H1 (cell line): ENCODE data around the gene KLF6. TPM values are rescaled to one million over a fixed set of nuclear protein-coding genes. Genes with fewer than 3 reads are reported as not detected.

Experiments used
- EP300 ChIP-seq, 2 experiments: IDR thresholded peaks; 1 replicate in 1 of 2; 2 replicates in 1 of 2; pipeline ENCODE4 v1.6.1; 2011 to 2012; ENCODE audit warnings: low read depth in 2 of 2, low read length in 2 of 2, mild to moderate bottlenecking in 2 of 2, borderline replicate concordance in 1 of 2, inconsistent platforms in 1 of 2, moderate library complexity in 1 of 2
- JUN ChIP-seq: IDR thresholded peaks from 2 replicates; pipeline ENCODE4 v1.6.1; 2011; ENCODE audit warnings: low read depth, mild to moderate bottlenecking, improper control_type of control experiment, low read length
- POLR2A ChIP-seq, 2 experiments: IDR thresholded peaks; 1 replicate in 1 of 2; 2 replicates in 1 of 2; pipeline ENCODE4 v1.6.1; 2011; ENCODE audit warnings: low read depth in 2 of 2, low read length in 2 of 2, mild to moderate bottlenecking in 2 of 2; ENCODE audit errors: control extremely low read depth in 1 of 2
- RAD21 ChIP-seq, 2 experiments: IDR thresholded peaks in 1 of 2; conservative IDR thresholded peaks in 1 of 2; 2 replicates each; pipeline ENCODE4 v1.6.1; 2011; ENCODE audit warnings: low read depth in 2 of 2, low read length in 2 of 2, improper control_type of control experiment in 1 of 2, inconsistent platforms in 1 of 2, mild to moderate bottlenecking in 1 of 2, moderate library complexity in 1 of 2
- SIN3A ChIP-seq, 2 experiments: IDR thresholded peaks in 1 of 2; conservative IDR thresholded peaks in 1 of 2; 2 replicates each; pipeline ENCODE4 v1.6.1; 2011 to 2012; ENCODE audit warnings: low read length in 2 of 2, improper control_type of control experiment in 1 of 2, low read depth in 1 of 2, mild to moderate bottlenecking in 1 of 2
- SP2 ChIP-seq: IDR thresholded peaks from 2 replicates; pipeline ENCODE4 v1.6.1; 2012; ENCODE audit warnings: mild to moderate bottlenecking, low read length, inconsistent platforms
- SP4 ChIP-seq: IDR thresholded peaks from 2 replicates; pipeline ENCODE4 v1.6.1; 2012; ENCODE audit warnings: low read length, inconsistent platforms
- polyA plus RNA-seq, 7 experiments: library from polyadenylated mRNA; depleted of rRNA in 3 of 7; stranded (reverse) in 5 of 7; unstranded in 2 of 7; fragments of >200 nt in 5 of 7; fragments of 200-250 nt in 2 of 7; gene quantifications; 1 replicate in 5 of 7; 2 replicates in 1 of 7; 4 replicates in 1 of 7; pipeline versions ENCODE4 v1.2.1 to v1.2.3, GENCODE V29; 2011 to 2013; ENCODE audit warnings: missing spikeins in 2 of 7, mixed read lengths in 2 of 7
- total RNA-seq: library from RNA; stranded (reverse); fragmentation: NEBNext Ultra II Directional; extraction: Animal tissue kit (Norgen Biotek cat#: 25700); gene quantifications from 2 replicates; pipeline ENCODE4 v1.2.1, GENCODE V29; 2021

The KLF6 gene
- total and polyA plus RNA-seq, 2 of the 8 experiments (the other 6 are each of a cell fraction or from before 2014, with no cell fraction given) = 5.7 to 19.5 TPM

DNA sequence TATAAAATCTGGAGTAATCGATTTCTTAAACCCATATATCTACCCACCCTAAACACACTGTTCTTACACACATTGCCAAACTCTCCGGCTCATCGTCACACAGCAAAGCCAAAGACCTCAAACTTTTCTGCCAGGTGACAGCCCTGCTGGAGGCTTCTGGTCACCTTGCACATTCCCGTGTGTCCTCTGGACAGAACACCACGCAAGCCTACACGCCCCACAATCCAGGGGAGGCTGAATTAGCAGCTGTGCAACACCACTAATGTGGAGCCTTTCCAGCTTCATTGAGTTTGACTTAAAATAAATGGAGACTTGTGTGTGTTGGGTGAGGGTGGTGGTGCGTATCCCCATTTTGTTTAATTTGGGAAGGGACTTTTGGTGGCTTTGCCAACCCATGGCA is 38.4 kb downstream of the KLF6 start (continued):
- TF ChIP-seq SP2 = no peak
- TF ChIP-seq SP4 = no peak
- no peak for TF ChIP-seq POLR2A (IDR thresholded peaks at IDR 0.05; ENCODE audit: control extremely low read depth in 1 of 2, low read depth in 2 of 2, low read length in 2 of 2)
- no peak for TF ChIP-seq SIN3A (conservative IDR thresholded peaks at IDR 0.05 in 1 of 2, IDR thresholded peaks at IDR 0.05 in 1 of 2; ENCODE audit: low read depth in 1 of 2, low read length in 2 of 2)
- no peak for TF ChIP-seq JUN
- TF ChIP-seq RAD21 (IDR thresholded peaks at IDR 0.05 in 1 of 2, conservative IDR thresholded peaks at IDR 0.05 in 1 of 2; ENCODE audit: low read depth in 2 of 2, low read length in 2 of 2) = no peak
- TF ChIP-seq EP300 (IDR thresholded peaks at IDR 0.05; ENCODE audit: borderline replicate concordance in 1 of 2, low read depth in 2 of 2, low read length in 2 of 2) = no peak
- TF ChIP-seq, all 59 proteins: peak for 0
